ENCODE data around the gene SLC22A2.

DNA sequence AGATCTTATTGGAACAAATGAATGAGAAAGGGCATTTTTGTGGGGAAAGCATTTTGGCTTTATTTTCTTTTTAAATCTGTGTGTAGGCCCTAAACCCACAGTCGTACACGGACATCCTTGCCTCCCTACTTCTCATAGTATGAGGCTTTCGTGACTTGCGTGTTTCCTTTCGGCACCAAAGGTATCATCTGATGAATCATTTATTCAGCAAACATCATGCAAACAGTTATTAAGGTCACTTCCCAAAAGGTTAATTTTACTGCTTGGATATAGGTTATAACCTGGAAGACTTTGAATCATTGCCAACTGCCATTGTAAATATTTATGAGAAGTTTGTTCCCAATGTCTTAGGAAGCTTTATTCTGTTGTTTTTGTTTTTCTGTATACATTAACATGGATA is 15.1 kb upstream of the SLC22A2 start:
- TF ChIP-seq, protein P1, sequence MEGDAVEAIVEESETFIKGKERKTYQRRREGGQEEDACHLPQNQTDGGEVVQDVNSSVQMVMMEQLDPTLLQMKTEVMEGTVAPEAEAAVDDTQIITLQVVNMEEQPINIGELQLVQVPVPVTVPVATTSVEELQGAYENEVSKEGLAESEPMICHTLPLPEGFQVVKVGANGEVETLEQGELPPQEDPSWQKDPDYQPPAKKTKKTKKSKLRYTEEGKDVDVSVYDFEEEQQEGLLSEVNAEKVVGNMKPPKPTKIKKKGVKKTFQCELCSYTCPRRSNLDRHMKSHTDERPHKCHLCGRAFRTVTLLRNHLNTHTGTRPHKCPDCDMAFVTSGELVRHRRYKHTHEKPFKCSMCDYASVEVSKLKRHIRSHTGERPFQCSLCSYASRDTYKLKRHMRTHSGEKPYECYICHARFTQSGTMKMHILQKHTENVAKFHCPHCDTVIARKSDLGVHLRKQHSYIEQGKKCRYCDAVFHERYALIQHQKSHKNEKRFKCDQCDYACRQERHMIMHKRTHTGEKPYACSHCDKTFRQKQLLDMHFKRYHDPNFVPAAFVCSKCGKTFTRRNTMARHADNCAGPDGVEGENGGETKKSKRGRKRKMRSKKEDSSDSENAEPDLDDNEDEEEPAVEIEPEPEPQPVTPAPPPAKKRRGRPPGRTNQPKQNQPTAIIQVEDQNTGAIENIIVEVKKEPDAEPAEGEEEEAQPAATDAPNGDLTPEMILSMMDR (IDR thresholded peaks at IDR 0.05; ENCODE audit: insufficient read depth, low read length, poor library complexity, severe bottlenecking), result no peak
- TF ChIP-seq EZH2phosphoT487 (conservative IDR thresholded peaks at IDR 0.05; ENCODE audit: low read length), result no peak

Data from SU-DHL-6 (cell line).